H9 (cell line): ENCODE results near the gene TENM4. TPM values are rescaled to one million over a fixed set of nuclear protein-coding genes. Genes with fewer than 3 reads are reported as not detected.

Source experiments
- DNase-seq: peaks from one replicate; pipeline ENCODE4 v3.0.0-alpha.2; 2017
- H2AFZ ChIP-seq: one replicate; pipeline ENCODE4 v1.6.1; 2013; ENCODE audit warnings: mild to moderate bottlenecking, low read length, control low read depth, moderate library complexity
- H2AK5ac ChIP-seq: 2 replicates; pipeline ENCODE4 v1.6.1; 2013; ENCODE audit warnings: low read length, control low read depth, mixed read lengths; ENCODE audit not compliant: insufficient read length
- H2BK120ac ChIP-seq: one replicate; pipeline ENCODE4 v1.6.1; 2013; ENCODE audit warnings: low read depth, mild to moderate bottlenecking, low read length, control low read depth, inconsistent platforms; ENCODE audit not compliant: poor library complexity, severe bottlenecking
- H2BK12ac ChIP-seq: 2 replicates; pipeline ENCODE4 v1.6.1; 2013; ENCODE audit warnings: low read length, control low read depth, mixed read lengths, low read depth; ENCODE audit not compliant: insufficient read length
- H2BK15ac ChIP-seq: 2 replicates; pipeline ENCODE4 v1.6.1; 2013; ENCODE audit warnings: low read depth, low read length, control low read depth
- H2BK20ac ChIP-seq: one replicate; pipeline ENCODE4 v1.6.1; 2013; ENCODE audit warnings: low read depth, mild to moderate bottlenecking, low read length, control low read depth, inconsistent platforms; ENCODE audit not compliant: poor library complexity, severe bottlenecking
- H2BK5ac ChIP-seq: 2 replicates; pipeline ENCODE4 v1.6.1; 2013; ENCODE audit warnings: low read length, control low read depth, mixed read lengths; ENCODE audit not compliant: insufficient read length
- H3K14ac ChIP-seq: 2 replicates; pipeline ENCODE4 v1.6.1; 2013; ENCODE audit warnings: low read length, control low read depth; ENCODE audit not compliant: insufficient read depth
- H3K18ac ChIP-seq: 2 replicates; pipeline ENCODE4 v1.6.1; 2013; ENCODE audit warnings: low read depth, mild to moderate bottlenecking, mixed read lengths, low read length, control low read depth; ENCODE audit not compliant: insufficient read length
- H3K23ac ChIP-seq: 2 replicates; pipeline ENCODE4 v1.6.1; 2013; ENCODE audit warnings: low read length, control low read depth, mixed read lengths, low read depth; ENCODE audit not compliant: insufficient read length
- H3K23me2 ChIP-seq: 2 replicates; pipeline ENCODE4 v1.6.1; 2013; ENCODE audit warnings: low read depth, mild to moderate bottlenecking, mixed read lengths, low read length, control low read depth; ENCODE audit not compliant: insufficient read length, poor library complexity, severe bottlenecking
- H3K27ac ChIP-seq: 2 replicates; pipeline ENCODE4 v1.5.1; 2013; ENCODE audit warnings: low read length, control low read depth, mixed read lengths, low read depth; ENCODE audit not compliant: insufficient read length
- H3K27me3 ChIP-seq: 2 replicates; pipeline ENCODE4 v1.6.1; 2013; ENCODE audit warnings: low read length, control low read depth, inconsistent platforms; ENCODE audit not compliant: insufficient read depth
- H3K4ac ChIP-seq: 2 replicates; pipeline ENCODE4 v1.6.1; 2013; ENCODE audit warnings: low read depth, mild to moderate bottlenecking, control low read depth, inconsistent platforms, low read length, moderate library complexity
- H3K4me1 ChIP-seq: 2 replicates; pipeline ENCODE4 v1.6.1; 2013; ENCODE audit warnings: low read length, control low read depth, inconsistent platforms; ENCODE audit not compliant: insufficient read depth
- H3K4me2 ChIP-seq: 2 replicates; pipeline ENCODE4 v1.6.1; 2013; ENCODE audit warnings: low read length, control low read depth, mixed read lengths; ENCODE audit not compliant: insufficient read length, insufficient read depth
- H3K56ac ChIP-seq: 2 replicates; pipeline ENCODE4 v1.6.1; 2013; ENCODE audit warnings: low read depth, mild to moderate bottlenecking, mixed read lengths, low read length, control low read depth; ENCODE audit not compliant: insufficient read length
- H3K79me1 ChIP-seq: 2 replicates; pipeline ENCODE4 v1.6.1; 2013; ENCODE audit warnings: low read depth, mild to moderate bottlenecking, moderate library complexity, low read length, control low read depth, inconsistent platforms; ENCODE audit not compliant: insufficient read depth, poor library complexity, severe bottlenecking
- H3K79me2 ChIP-seq: 2 replicates; pipeline ENCODE4 v1.6.1; 2013; ENCODE audit warnings: low read length, control low read depth, inconsistent platforms; ENCODE audit not compliant: insufficient read depth
- H3K9ac ChIP-seq: 2 replicates; pipeline ENCODE4 v1.6.1; 2013; ENCODE audit warnings: low read length, control low read depth, mixed read lengths; ENCODE audit not compliant: insufficient read length; ENCODE audit errors: extremely low read depth
- H3K9me3 ChIP-seq: one replicate; pipeline ENCODE4 v1.6.1; 2013; ENCODE audit warnings: low read depth, low read length, inconsistent platforms; ENCODE audit not compliant: control insufficient read depth
- H3T11ph ChIP-seq: one replicate; pipeline ENCODE4 v1.6.1; 2013; ENCODE audit warnings: mild to moderate bottlenecking, low read length, control low read depth, inconsistent platforms
- H4K20me1 ChIP-seq: one replicate; pipeline ENCODE4 v1.6.1; 2013; ENCODE audit not compliant: control insufficient read depth, insufficient read length, insufficient read depth
- H4K5ac ChIP-seq: 2 replicates; pipeline ENCODE4 v1.6.1; 2013; ENCODE audit warnings: low read depth, mild to moderate bottlenecking, mixed read lengths, low read length, control low read depth; ENCODE audit not compliant: insufficient read length
- H4K8ac ChIP-seq: replicated peaks from 2 replicates; pipeline ENCODE4 v1.6.1; 2013; ENCODE audit warnings: low read length, control low read depth, mixed read lengths, low read depth; ENCODE audit not compliant: insufficient read length
- H4K91ac ChIP-seq: 2 replicates; pipeline ENCODE4 v1.6.1; 2013; ENCODE audit warnings: low read depth, mild to moderate bottlenecking, moderate library complexity, mixed read lengths, low read length, control low read depth; ENCODE audit not compliant: insufficient read length
- H3K27ac Mint-ChIP-seq, 3 experiments: 2 replicates in 2 of 3; 3 replicates in 1 of 3; pipeline ENCODE4 v1.8.0; 2020 to 2021; ENCODE audit warnings: mixed read lengths in 3 of 3, mild to moderate bottlenecking in 1 of 3, moderate library complexity in 1 of 3
- H3K27me3 Mint-ChIP-seq: 2 replicates; pipeline ENCODE4 v1.8.0; 2021; ENCODE audit warnings: low read depth, mild to moderate bottlenecking, moderate library complexity, mixed read lengths
- H3K36me3 Mint-ChIP-seq, 3 experiments: 2 replicates in 2 of 3; 3 replicates in 1 of 3; pipeline ENCODE4 v1.8.0; 2020 to 2021; ENCODE audit warnings: low read depth in 3 of 3, mixed read lengths in 3 of 3; ENCODE audit not compliant: insufficient read depth in 1 of 3
- H3K4me1 Mint-ChIP-seq, 2 experiments: 2 replicates each; pipeline ENCODE4 v1.8.0; 2020; ENCODE audit warnings: mixed read lengths in 2 of 2
- H3K4me3 Mint-ChIP-seq, 2 experiments: 2 replicates in 1 of 2; 3 replicates in 1 of 2; pipeline ENCODE4 v1.8.0; 2020 to 2021; ENCODE audit warnings: mild to moderate bottlenecking in 2 of 2, mixed read lengths in 2 of 2, moderate library complexity in 1 of 2
- H3K9me3 Mint-ChIP-seq, 2 experiments: 2 replicates in 1 of 2; 3 replicates in 1 of 2; pipeline ENCODE4 v1.8.0; 2020; ENCODE audit warnings: mild to moderate bottlenecking in 2 of 2, mixed read lengths in 2 of 2, moderate library complexity in 1 of 2
- CTCF ChIP-seq: fragments of 200-600 bp; sonication (generic); conservative IDR thresholded peaks from 3 replicates; pipeline ENCODE4 v1.8.0; 2021; ENCODE audit warnings: antibody characterized with exemption, mild to moderate bottlenecking
- WGBS: extraction: QIAGEN DNeasy Blood & Tissue Kit; methylation state at CpG from one replicate; pipeline ENCODE4 v1.1.7; 2013; ENCODE audit warnings: missing lambda C conversion rate, low lambda C conversion rate, mixed read lengths; ENCODE audit not compliant: insufficient read length; ENCODE audit errors: extremely low coverage; 5-methylcytosine and 5-hydroxymethylcytosine counted together
- total RNA-seq: library from RNA; stranded (reverse); gene quantifications from 2 replicates; pipeline ENCODE4 v1.2.1, GENCODE V29; 2021

The TENM4 gene
- total RNA-seq, 1 experiment from 2014 or later, result 4.6 TPM

- no peaks in the 10 kb centered on the region for H3K79me2 ChIP-seq
- no peaks in the 10 kb centered on the region for H3K79me1 ChIP-seq
- no peak overlapping the region for H3K9ac ChIP-seq
- no peak overlapping the region for H2BK12ac ChIP-seq
- H2BK20ac ChIP-seq, result no peak overlapping the region
- peaks cover 25 to 36% of the 10 kb centered on the region in 2 experiments for H3K4me1 Mint-ChIP-seq
- H2AFZ ChIP-seq, result no peak overlapping the region
- no peaks in the 10 kb centered on the region for H3K23me2 ChIP-seq
- H4K20me1 ChIP-seq, result no peaks in the 10 kb centered on the region
- no peak overlapping the region for H3K23ac ChIP-seq
- no peak overlapping the region for H2BK5ac ChIP-seq
- no peak overlapping the region for H4K8ac ChIP-seq
- no peak overlapping the region for H3K4me3 Mint-ChIP-seq
- no peak overlapping the region for H3K18ac ChIP-seq
- TF ChIP-seq CTCF, result no peak
- no peak overlapping the region for H3K27ac Mint-ChIP-seq
- WGBS, result no CpG with 5 or more reads among the region's 1 CpG
- H3K56ac ChIP-seq, result no peak overlapping the region
- H2BK120ac ChIP-seq, result no peak overlapping the region
- no peak overlapping the region for H2BK15ac ChIP-seq
- H3K27ac ChIP-seq, result no peak overlapping the region
- no peaks in the 10 kb centered on the region for H3K4me1 ChIP-seq
- no peak overlapping the region for H3K4me2 ChIP-seq
- H3K27me3 Mint-ChIP-seq, result peaks cover 6% of the 10 kb centered on the region
- no peak overlapping the region for H3K4ac ChIP-seq
- H2AK5ac ChIP-seq, result no peak overlapping the region
- H3K36me3 Mint-ChIP-seq, result no peaks in the 10 kb centered on the region
- no peak for DNase-seq
- no peak overlapping the region for H3K14ac ChIP-seq
- H3K9me3 ChIP-seq, result no peaks in the 10 kb centered on the region
- no peak overlapping the region for H4K91ac ChIP-seq
- peaks cover 0 to 2% of the 10 kb centered on the region in 2 experiments; a peak in 1 of 5 replicates for H3K9me3 Mint-ChIP-seq
- H3T11ph ChIP-seq, result no peak overlapping the region
- no peak overlapping the region for H4K5ac ChIP-seq
- H3K27me3 ChIP-seq, result no peaks in the 10 kb centered on the region
Observed at GRCh38 chr11:79092791-79093353, 348.0 kb downstream of the TENM4 start.
